Fibroblast of peridontal ligament (primary cell): Measurements from ENCODE around the gene TTC7B.

Source experiments
- DNase-seq: peaks from one replicate; pipeline ENCODE4 v3.0.0-alpha.2; 2010; ENCODE audit errors: extremely low read depth

The TTC7B gene

GRCh38 chr14:90704738-90705392 is 111.4 kb downstream of the TTC7B start:
- DNase-seq: no peak

- no peak for DNase-seq
Observed at GRCh38 chr14:90703841-90704737, 112.1 kb downstream of the TTC7B start.

- no peak for DNase-seq
Observed at GRCh38 chr14:90700933-90701776, 115.1 kb downstream of the TTC7B start.

DNA sequence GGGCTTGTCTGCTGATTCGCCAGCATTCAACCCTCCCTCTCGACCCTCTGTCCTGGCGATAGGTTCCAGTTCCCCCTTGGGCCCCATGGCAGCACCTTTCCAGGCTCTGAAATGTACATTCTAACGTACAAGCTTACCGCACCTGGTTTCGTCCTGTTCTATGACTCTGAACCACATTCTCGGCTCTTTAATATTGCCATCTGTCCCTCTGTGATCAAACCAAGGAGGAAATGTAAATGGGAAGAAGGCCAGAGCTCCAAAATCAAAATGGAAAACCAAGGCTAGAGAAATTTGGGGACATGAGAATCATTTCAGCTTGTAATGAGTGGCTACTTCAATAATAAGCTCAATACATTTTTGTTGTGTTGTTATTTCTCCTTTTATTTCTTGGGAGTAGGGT is 117.2 kb downstream of the TTC7B start:
- DNase-seq: no peak

- DNase-seq: peak; percentile 86
Observed at GRCh38 chr14:90698379-90698869, 117.8 kb downstream of the TTC7B start.

DNA sequence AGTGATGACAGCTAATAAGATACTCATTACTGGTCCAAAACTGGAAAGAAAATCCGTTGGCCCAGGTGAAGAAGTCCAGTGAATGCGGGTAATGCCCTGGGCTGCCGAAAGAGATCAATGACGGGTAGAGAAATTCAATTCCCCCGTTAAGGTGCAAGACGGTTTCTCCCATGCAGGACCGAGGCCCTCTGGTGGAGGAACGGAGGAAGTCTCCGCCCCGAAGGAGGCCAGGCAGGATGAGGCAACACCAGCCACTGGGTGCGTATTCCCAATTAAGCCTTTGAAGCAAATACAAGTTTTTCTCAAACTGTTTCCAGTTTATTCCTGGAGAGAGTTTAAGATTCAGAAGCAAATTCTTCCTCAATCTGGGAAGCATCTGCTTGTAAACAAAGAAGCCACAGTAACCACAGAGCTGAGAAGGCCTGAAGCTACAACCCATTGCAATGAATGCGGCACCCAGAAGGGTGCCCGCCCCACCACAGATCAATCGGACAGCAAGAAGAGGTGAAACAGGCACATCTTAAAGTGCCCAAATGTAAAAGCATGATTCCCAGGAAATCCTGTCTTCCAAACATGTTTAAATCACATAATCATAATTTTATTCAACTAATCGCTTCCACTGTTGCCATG is 118.5 kb downstream of the TTC7B start:
- peak; percentile 83 for DNase-seq

DNA sequence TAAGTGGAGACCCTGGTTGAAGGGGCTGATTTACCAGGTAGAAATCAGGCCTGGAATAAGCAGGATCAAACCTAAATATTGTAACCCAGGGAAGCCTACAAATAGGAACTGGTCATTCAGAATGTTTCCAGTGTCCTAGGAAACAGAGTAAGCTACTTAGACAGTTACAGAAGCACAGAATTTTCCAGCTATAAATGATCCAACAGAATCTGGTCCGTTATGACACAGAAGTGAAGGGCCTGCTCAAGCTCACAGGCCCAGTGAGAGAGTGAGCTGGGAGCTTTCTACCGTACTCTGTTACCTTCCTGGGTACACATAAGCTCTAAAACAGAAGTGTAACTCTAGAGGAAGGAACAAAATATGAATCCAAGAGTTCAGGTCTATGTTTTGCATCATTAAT is 119.1 kb downstream of the TTC7B start:
- DNase-seq: no peak

- DNase-seq: no peak
Observed at GRCh38 chr14:90696720-90697119, 119.5 kb downstream of the TTC7B start.

GRCh38 chr14:90695997-90696660 is 120.1 kb downstream of the TTC7B start:
- no peak for DNase-seq

DNA sequence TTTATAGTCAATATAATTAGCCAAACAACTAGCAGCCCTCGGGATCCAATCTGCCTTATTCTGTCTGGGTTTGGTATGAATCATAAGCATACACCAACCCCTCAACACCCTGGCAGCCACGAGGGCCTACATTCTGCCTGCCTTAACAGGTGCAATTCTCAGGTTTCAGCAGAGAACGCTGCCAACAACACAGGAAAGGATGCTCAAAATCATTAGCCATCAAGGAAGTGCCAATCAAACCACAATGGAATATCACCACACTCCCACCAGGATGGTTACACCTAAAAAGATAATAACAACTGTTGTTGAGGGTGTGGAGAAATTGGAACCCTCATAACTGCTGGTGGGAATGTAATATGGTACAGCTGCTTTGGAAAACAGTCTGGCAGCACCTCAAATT is 122.8 kb downstream of the TTC7B start:
- no peak for DNase-seq

DNA sequence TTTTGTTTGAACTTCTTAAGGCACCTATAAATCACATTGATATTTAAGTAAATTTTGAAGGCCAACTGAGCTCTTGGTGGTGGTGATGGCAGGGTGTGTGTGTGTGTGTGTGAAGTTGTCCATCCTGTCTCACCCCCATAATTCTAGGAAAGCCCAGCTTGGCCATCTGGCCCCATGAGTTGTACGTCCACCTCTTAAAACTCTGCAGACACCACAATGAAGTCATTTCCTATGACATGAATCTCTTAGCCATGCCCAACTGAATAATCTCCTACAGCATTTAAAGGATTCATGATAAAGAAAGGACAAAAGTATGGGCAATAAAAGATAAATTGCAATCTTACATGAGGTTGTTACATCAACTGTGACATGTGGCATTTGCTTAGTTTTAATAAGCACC is 123.4 kb downstream of the TTC7B start:
- DNase-seq: no peak

- peak; percentile 64 for DNase-seq
Observed at GRCh38 chr14:90692061-90692460, 124.2 kb downstream of the TTC7B start.

- DNase-seq: no peak
Observed at GRCh38 chr14:90691627-90692026, 124.6 kb downstream of the TTC7B start.

DNA sequence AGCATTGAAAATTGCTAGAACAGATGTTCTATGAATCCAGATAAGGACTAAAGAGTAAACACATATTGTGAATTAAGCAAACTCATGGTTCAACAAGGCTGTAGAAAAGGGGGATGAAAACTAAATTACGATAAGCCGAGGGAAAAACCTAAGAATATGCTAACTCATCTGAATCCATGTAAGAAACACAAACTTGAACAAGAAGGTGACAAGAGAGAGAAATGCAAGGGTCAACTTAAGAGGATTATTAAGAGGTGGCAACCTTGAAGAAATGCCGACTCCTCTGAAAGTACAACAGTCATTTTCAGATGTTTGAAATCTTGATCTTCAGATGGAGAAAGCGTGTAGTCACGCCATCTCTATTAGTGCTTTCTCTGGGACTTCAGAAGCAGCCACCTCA is 128.6 kb downstream of the TTC7B start:
- DNase-seq: no peak

DNA sequence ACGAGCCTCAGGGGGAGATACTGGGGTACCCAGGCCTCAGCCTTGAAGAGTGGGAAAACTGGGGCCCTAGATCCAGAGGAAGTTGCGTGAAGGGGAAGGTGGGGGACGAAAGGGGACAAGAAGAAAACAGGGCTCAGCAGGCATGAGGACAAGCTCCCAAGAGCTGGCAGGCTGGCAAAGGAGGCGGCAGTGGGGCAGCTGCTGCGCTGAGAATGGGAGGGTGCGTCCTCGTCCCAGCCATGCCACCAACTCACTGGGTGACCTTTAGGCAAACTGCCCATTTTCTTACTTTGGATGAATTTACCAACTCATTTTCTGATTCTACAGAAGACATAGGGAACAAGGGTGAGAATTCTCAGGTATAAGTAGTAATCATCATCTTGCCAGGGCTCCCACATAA is 133.6 kb downstream of the TTC7B start:
- no peak for DNase-seq

- no peak for DNase-seq
Observed at GRCh38 chr14:90681929-90682328, 134.3 kb downstream of the TTC7B start.

GRCh38 chr14:90678846-90679362 is 137.3 kb downstream of the TTC7B start:
- no peak for DNase-seq

- DNase-seq: peak; percentile 77
Observed at GRCh38 chr14:90678420-90678819, 137.8 kb downstream of the TTC7B start.

GRCh38 chr14:90677484-90678050 is 138.7 kb downstream of the TTC7B start:
- DNase-seq: peak; percentile 74

GRCh38 chr14:90676912-90677311 is 139.3 kb downstream of the TTC7B start:
- DNase-seq: peak; percentile 54
